Measurements from ENCODE around the gene SAXO1.

GRCh38 chr9:18951936-18952335 is 81.1 kb downstream of the SAXO1 start:
- TF ChIP-seq CTCF (IDR thresholded peaks at IDR 0.05; ENCODE audit: low read depth, low read length, poor library complexity, severe bottlenecking) = no peak
- no peak for TF ChIP-seq EZH2phosphoT487 (IDR thresholded peaks at IDR 0.05; ENCODE audit: borderline replicate concordance, low read length)
